Gastrocnemius medialis (tissue), 4 donors: Measurements from ENCODE around the gene NRM. TPM values are rescaled to one million over a fixed set of nuclear protein-coding genes. Genes with fewer than 3 reads are reported as not detected.

ENCODE experiments used
- ATAC-seq, 2 donors: fragments of 150-250 bp; one replicate each; pipeline ENCODE4 v1.9.1; 2016
- DNase-seq, 2 donors: peaks; one replicate each; pipeline ENCODE4 v3.0.0-alpha.2; 2019
- H3K27ac ChIP-seq, 4 donors: fragments of 200-600 bp; sonication (generic); 1 replicate in 1 of 4; 2 replicates in 3 of 4; pipeline ENCODE4 v1.5.1; 2016 to 2018; ENCODE audit warnings: mild to moderate bottlenecking in 2 of 4, moderate library complexity in 1 of 4
- H3K27me3 ChIP-seq, 3 donors: fragments of 200-600 bp; sonication (generic) in 2 of 3; 1 replicate in 1 of 3; 2 replicates in 2 of 3; pipeline versions ENCODE4 v1.5.1 to v1.6.0; 2016 to 2019; ENCODE audit warnings: mild to moderate bottlenecking in 1 of 3, moderate library complexity in 1 of 3
- H3K36me3 ChIP-seq, 2 donors: fragments of 200-600 bp; sonication (generic) in 1 of 2; one replicate each; pipeline ENCODE4 v1.5.1; 2017 to 2018
- H3K4me1 ChIP-seq, 2 donors: fragments of 200-600 bp; sonication (generic) in 1 of 2; one replicate each; pipeline ENCODE4 v1.5.1; 2016 to 2017; ENCODE audit warnings: mild to moderate bottlenecking in 2 of 2
- H3K4me3 ChIP-seq, 4 donors: fragments of 200-600 bp; sonication (generic) in 3 of 4; 1 replicate in 1 of 4; 2 replicates in 3 of 4; pipeline ENCODE4 v1.5.1; 2016 to 2019; ENCODE audit warnings: mild to moderate bottlenecking in 2 of 4
- H3K9me3 ChIP-seq, 3 donors: fragments of 200-600 bp; sonication (generic) in 2 of 3; 1 replicate in 1 of 3; 2 replicates in 2 of 3; pipeline ENCODE4 v1.5.1; 2016 to 2019
- CTCF ChIP-seq, 5 experiments: fragments of 450-650 bp in 3 of 5; fragments of 200-600 bp in 2 of 5; sonication (generic) in 2 of 5; IDR thresholded peaks in 4 of 5; conservative IDR thresholded peaks in 1 of 5; 1 replicate in 4 of 5; 2 replicates in 1 of 5; pipeline ENCODE4 v1.5.1; 2016 to 2019; ENCODE audit warnings: antibody characterized with exemption in 5 of 5, mild to moderate bottlenecking in 3 of 5, moderate library complexity in 3 of 5
- POLR2A ChIP-seq, 2 donors: fragments of 450-650 bp; IDR thresholded peaks; one replicate each; pipeline ENCODE4 v1.6.1; 2017; ENCODE audit warnings: antibody characterized with exemption in 2 of 2, mild to moderate bottlenecking in 2 of 2, moderate library complexity in 2 of 2
- in situ Hi-C, 4 donors: fragments of 200-750 bp; cut with MboI; loops; one replicate each; pipeline versions ENCODE4 v1.15.0 to v1.8.0; 2017; ENCODE audit warnings: low sequenced_read_pairs in 4 of 4
- intact Hi-C: fragments of 100-400 bp; cut with DNase I; formaldehyde crosslinking; loops from one replicate; pipeline ENCODE4 v1.15.1; 2023; ENCODE audit warnings: low total_unique reads
- total RNA-seq, 4 donors: library from RNA; depleted of rRNA; stranded (reverse); fragments of >200 nt; gene quantifications; one replicate each; pipeline versions ENCODE4 v1.1.0 to v1.2.3, GENCODE V29; 2016

Gene NRM
- total RNA-seq, 4 donors from 2014 or later: 0.32 to 2.0 (median 1.4) TPM

DNA sequence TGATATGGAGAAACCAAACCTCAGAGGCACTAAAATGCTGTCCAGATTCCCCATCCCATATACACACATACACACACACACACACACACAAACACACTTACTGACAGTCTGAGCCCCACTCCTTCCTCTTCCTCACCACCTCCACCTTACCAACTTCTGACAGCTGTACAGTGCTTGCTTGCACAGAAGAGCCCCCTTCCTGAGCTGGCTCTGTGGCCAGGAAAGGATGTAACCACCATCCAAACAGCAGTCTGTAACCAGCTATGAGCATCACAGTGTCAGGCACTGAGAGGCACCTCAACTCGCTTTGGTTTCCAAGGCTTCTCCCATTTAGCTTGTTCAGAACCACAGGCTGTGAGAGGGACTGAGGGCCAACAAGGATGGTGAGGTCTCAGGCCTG is 49.7 kb downstream of the NRM start:
- Histone ChIP-seq H3K36me3 (peaks cover 0 to 12% of the 10 kb centered on the region in 2 donors), H3K27ac (no peak overlapping the region), H3K4me1 (no peaks in the 10 kb centered on the region), H3K27me3 (no peaks in the 10 kb centered on the region), H3K9me3 (no peaks in the 10 kb centered on the region), H3K4me3 (no peak overlapping the region)
- in situ Hi-C loops: no loop called here
- intact Hi-C loops: no loop called here
- DNase-seq: no peak
- TF ChIP-seq POLR2A (IDR thresholded peaks at IDR 0.05): no peak
- TF ChIP-seq CTCF (IDR thresholded peaks at IDR 0.05 in 4 of 5, conservative IDR thresholded peaks at IDR 0.05 in 1 of 5): no peak
- no peak for ATAC-seq

GRCh38 chr6:30640481-30640880 is 50.3 kb downstream of the NRM start:
- H3K9me3 ChIP-seq: no peaks in the 10 kb centered on the region
- intact Hi-C loops: no loop called here
- no peaks in the 10 kb centered on the region for H3K4me1 ChIP-seq
- no peak for TF ChIP-seq CTCF (IDR thresholded peaks at IDR 0.05 in 4 of 5, conservative IDR thresholded peaks at IDR 0.05 in 1 of 5)
- no peak for TF ChIP-seq POLR2A (IDR thresholded peaks at IDR 0.05)
- no peak for DNase-seq
- ATAC-seq: no peak
- H3K27me3 ChIP-seq: no peaks in the 10 kb centered on the region
- no peak overlapping the region for H3K27ac ChIP-seq
- H3K4me3 ChIP-seq: no peak overlapping the region
- in situ Hi-C loops: no loop called here
- H3K36me3 ChIP-seq: peaks cover 0 to 12% of the 10 kb centered on the region in 2 donors

Other genes with a start within 250 kb of the NRM start
- gene HLA-E, start 201.5 kb downstream of the NRM start, total RNA-seq: 100 to 1,000 TPM; 135 to 248 (median 157) TPM
- gene GNL1, start 134.5 kb downstream of the NRM start, total RNA-seq: 10 to 100 TPM; 13.2 to 16.0 (median 14.9) TPM
- gene PRR3, start 133.7 kb downstream of the NRM start, total RNA-seq: 1 to 10 TPM in 3 of 4 donors, under 1 TPM in 1; 0.75 to 1.6 (median 1.3) TPM
- 100 to 1,000 TPM in 3 of 4 donors, 10 to 100 TPM in 1; 55.8 to 122 (median 111) TPM for gene ABCF1, start 119.5 kb downstream of the NRM start, total RNA-seq
- 10 to 100 TPM; 24.1 to 31.5 (median 27.0) TPM for gene PPP1R10, start 73.7 kb downstream of the NRM start, total RNA-seq
- gene MRPS18B, start 73.1 kb downstream of the NRM start, total RNA-seq: 100 to 1,000 TPM; 155 to 211 (median 167) TPM
- gene ATAT1, start 64.1 kb downstream of the NRM start, total RNA-seq: 1 to 10 TPM in 2 of 4 donors, under 1 TPM in 2; 0.73 to 7.8 (median 1.7) TPM
- gene C6orf136, start 43.9 kb downstream of the NRM start, total RNA-seq: 10 to 100 TPM; 11.2 to 24.9 (median 19.8) TPM
- 10 to 100 TPM; 39.1 to 74.8 (median 49.4) TPM for gene DHX16, start 18.0 kb downstream of the NRM start, total RNA-seq
- gene PPP1R18, start 4.3 kb downstream of the NRM start, total RNA-seq: 10 to 100 TPM in 3 of 4 donors, 1 to 10 TPM in 1; 4.4 to 16.9 (median 12.4) TPM
- gene MDC1, start 26.3 kb upstream of the NRM start, total RNA-seq: 1 to 10 TPM; 3.6 to 8.9 (median 6.2) TPM
- 100 to 1,000 TPM in 3 of 4 donors, 10 to 100 TPM in 1; 79.7 to 294 (median 193) TPM for gene TUBB, start 29.4 kb upstream of the NRM start, total RNA-seq
- gene FLOT1, start 51.7 kb upstream of the NRM start, total RNA-seq: 100 to 1,000 TPM in 3 of 4 donors, 10 to 100 TPM in 1; 96.9 to 127 (median 117) TPM
- gene IER3, start 53.6 kb upstream of the NRM start, total RNA-seq: 1 to 10 TPM in 3 of 4 donors, under 1 TPM in 1; 0.24 to 2.0 (median 1.4) TPM
- 10 to 100 TPM; 20.0 to 62.2 (median 59.3) TPM for gene DDR1, start 193.5 kb upstream of the NRM start, total RNA-seq
- gene GTF2H4, start 217.2 kb upstream of the NRM start, total RNA-seq: 10 to 100 TPM in 1 of 4 donors, 1 to 10 TPM in 3; 5.7 to 20.7 (median 7.5) TPM
- 10 to 100 TPM; 16.0 to 38.5 (median 19.3) TPM for gene VARS2, start 223.3 kb upstream of the NRM start, total RNA-seq
- not detected for gene SFTA2, start 241.2 kb upstream of the NRM start, total RNA-seq
- gene MUCL3, start 250.0 kb upstream of the NRM start, total RNA-seq: not detected